GM18502 (cell line): Measurements from ENCODE around the gene BMI1.
"Not testable (repeated sequence)": the region's sequence is repeated elsewhere in the genome, so short reads cannot be mapped to it uniquely, and the experiment has no call there.

ENCODE experiments used
- ATAC-seq: cut with Tn5 transposase; IDR thresholded peaks from one replicate; pipeline ENCODE4 v1.9.1; 2021; ENCODE audit warnings: mild to moderate bottlenecking; ENCODE audit not compliant: unreplicated experiment, poor library complexity

The BMI1 gene

DNA sequence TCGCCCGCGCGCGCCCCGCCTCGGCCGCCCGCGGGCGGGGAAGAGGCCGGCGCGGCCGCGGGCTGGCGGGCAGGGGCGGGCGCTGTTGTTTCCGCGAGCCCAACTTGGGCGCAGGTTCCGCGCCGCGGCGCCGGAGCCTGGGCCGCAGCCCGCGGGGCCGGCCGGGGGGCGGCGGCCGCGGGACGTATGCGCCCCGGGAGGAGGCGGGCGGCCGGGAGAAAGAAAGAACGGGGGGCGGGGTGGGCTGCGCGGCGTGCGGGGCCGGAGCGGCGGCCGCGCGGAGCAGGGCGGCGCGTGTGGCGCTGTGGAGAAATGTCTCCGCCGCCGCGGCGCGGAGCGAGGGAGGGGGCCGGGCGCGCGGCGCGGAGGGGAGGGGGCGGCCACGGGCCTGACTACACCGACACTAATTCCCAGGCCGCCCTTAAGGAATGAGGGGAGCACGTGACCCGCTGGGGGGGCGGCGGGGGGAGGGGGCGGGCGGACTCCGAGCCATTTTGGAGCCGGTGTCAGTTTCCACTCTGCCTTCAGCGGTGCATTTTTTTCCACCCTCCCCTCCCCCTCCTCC, at the start of gene BMI1:
Gene BMI1, plus strand, starts transcription at position 509 of the 565 bp plus-strand sequence. CDS start 5,351 bp downstream, outside the sequence.
- ATAC-seq: peak; percentile 24

DNA sequence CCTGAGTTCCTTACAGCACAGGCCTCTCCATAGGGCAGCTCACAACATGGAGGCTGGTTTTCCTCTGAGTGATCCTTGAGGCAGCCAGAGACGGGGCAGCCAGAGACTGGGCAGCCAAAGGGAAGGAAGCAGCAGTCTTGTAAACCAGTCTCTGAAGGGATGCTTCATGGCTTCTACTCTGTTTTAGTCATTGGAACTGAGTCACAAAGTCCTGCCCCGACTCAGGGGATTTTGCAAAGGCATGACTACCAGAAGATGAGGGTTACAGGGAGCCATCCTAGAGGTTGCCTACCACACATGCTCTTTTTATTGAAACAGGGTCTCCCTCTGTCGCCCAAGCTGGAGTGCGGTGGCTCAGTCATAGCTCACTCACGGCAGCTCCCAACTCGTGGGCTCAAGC, 49.1 kb upstream of the BMI1 start:
- ATAC-seq: no peak

DNA sequence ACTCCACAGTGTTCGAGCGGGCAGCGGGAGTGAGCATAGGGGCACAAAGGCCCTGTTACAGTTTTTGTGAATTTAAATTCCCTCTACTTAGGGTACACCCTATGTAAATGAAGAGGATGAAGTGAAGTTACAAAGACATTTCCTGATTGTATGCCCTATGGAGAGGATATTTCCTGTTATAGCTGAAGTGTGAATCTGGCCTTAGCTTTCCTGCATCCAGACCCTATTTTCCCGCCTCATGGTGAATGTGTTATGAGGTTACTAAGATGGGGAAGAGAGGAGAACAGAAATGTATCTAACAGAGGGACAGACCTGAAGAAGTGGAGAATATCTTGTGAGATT, 42.5 kb upstream of the BMI1 start:
- ATAC-seq: no peak

GRCh38 chr10:22280078-22280477, 40.8 kb upstream of the BMI1 start:
- ATAC-seq: no peak

GRCh38 chr10:22285130-22285529, 35.8 kb upstream of the BMI1 start:
- no peak for ATAC-seq

DNA sequence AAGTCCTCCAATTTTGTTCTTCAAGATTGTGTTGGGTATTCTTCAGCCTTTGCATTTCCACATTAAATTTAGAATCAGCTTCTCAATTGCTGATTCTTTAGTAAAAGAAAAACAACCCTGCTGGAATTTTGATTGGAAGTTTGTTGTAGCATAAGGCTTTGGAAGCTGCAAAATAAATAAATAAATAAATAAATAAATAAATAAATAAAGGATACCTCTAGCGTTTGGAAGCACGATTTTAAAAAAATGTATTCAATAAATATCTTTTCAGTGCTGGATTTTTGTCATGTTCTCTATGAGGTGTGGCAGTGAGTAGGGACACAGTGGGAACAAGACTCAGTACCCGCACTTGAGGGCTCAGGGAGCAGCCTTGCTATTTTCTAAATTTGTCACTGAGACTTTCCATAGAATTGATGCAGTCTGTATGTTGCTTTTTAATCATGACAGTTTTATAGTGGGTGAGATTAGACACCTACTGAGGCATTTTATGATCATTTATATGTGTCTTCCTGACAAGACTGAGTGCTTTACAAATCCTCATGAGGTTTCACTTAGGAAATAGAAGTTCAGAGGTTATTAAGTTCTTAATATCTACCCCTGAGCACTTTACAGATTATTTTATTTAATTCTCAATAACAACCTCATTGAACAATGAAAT, 27.0 kb upstream of the BMI1 start:
- no peak for ATAC-seq

- no peak for ATAC-seq
Measured at GRCh38 chr10:22294694-22295093, 26.2 kb upstream of the BMI1 start.

DNA sequence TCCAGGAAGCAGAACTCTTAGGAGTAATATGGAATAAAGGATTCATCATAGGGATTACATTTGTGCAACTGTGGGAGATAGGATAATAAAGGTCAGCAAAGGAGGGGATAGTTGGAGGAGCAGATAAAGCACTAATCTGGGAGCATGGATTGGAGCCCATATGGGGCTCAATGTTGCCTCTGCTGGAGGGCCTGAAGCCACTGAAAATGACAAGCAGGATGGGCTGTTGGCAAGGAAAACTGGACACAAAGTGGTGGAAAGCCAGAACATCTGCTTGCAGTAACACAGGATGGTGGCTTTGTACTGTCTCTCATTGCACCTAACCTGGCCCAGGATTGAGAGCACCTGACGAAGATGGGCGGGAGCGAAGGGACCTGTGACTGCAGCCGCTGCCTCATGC, 19.7 kb upstream of the BMI1 start:
- ATAC-seq: no peak

DNA sequence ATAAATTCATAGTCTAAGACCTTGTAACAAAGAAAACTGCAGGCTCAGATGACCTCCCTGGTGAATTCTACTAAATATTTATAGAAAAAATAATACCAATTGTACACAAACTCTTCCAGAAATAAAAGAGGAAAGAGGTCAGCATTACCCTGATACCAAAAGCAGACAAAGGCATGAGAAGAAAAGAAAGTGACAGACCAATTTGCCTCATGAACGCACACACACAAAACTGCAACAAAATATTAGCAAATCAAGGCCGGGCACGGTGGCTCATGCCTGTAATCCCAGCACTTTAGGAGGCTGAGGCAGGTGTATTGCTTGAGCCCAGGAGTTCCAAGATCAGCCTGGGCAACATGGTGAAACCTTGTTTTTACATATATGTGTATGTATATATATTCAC, 17.4 kb upstream of the BMI1 start:
- no peak for ATAC-seq

DNA sequence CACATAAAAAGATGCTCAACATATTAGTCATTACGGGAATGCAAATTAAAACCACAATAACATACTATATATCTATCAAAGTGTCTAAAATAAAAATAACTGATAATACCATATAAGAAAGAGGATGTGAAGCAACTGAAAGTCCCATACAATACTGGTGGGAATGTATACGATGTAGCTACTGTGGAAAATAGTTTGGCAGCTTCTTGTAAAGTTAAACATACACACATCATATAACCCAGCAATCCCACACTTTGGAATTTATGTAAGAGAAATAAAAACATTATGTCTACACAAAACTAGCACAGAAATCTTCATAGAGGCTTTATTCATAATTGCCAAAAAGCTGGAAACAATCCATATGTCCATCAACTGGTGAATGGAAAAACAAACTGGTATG, 15.2 kb upstream of the BMI1 start:
- ATAC-seq: no peak

DNA sequence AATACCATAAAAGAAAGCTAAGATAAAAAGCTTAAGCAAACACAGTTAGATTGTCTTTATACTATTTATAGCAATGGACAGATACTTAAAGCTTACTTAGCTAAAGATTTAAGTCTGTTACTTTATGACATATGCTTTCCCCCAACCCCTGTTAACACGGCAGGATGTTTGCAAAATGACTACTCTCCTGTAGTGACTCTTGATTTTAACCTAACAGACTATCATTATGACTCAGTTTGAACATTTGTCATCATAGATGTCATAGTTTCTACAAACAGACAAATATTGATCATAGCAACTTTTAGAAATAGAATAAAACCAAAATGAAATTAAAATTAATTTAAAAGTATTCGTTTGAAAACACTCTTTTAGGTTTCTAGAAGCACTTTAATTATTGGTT, 12.5 kb upstream of the BMI1 start:
- ATAC-seq: peak; percentile 99

DNA sequence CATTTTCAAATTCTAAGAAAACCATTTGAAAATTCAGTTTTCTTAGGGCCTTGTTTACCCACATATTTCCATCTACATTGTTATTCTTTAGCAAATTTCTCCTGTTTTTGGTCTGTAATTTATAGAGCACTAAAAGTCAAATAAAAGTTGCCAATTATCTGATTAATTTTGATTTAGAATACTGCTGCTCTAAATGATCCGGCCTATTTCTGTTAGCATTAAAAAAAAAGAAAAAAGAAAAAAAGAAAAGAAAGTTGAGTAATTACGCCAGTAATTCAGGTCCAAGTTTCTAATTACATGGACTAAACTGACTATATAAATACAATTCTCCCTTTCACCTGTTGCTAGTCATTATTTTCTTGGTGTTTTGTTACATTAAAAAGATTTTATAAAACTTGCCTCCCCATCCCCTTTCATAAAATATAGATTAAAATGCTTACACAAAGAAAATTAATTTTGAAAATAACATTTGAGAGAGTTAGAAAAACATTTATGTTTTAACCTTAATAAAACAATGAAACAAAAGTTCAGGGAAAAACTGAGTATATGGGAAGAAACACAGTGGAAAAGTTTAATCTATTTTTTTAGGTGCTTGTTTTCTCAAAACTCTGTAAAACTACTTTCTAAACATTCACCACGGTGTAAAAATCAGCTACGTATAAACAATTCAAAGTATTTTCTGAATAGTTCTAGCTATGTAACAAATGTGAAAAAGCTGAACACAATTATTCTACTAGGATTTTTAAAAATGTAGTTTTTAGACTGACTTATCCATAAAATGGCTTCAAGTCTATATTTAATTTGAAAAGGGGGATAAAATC, 11.5 kb upstream of the BMI1 start:
- no peak for ATAC-seq

DNA sequence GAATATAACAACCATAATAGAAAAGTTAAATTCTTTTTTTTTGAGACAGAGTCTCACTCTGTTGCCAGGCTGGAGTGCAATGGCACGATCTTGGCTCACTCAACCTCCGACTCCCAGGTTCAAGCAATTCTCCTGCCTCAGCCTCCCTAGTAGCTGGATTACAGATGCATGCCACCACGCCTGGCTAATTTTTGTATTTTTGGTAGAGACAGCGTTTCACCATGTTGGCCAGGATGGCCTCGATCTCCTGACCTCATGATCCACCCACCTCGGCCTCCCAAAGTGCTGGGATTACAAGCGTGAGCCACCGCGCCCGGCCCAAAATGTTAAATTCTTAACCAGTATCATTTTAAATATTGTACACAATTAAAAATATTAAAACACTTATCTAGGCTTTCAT, 10.9 kb upstream of the BMI1 start:
- ATAC-seq: not testable (repeated sequence)

GRCh38 chr10:22310928-22311327, 10.0 kb upstream of the BMI1 start:
- ATAC-seq: no peak

DNA sequence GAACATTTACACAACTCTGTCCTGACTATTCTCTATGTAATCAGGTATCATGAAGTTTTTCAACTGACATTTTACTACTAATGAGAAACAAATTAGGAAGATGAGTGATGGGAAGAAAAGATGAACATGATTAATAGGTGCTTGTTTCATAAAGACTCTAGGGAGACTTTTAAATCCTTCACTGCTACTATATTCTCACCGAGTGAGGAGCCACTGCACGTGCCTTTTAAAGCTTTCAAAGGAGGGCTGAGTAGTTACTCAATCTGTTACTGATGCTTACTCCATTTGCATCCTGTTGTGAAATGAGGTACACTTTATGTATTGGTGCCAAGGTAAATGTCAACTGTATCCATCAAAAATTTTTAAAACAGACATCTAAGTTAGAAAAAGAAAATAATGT, 6.0 kb upstream of the BMI1 start:
- ATAC-seq: no peak

- peak; percentile 35 for ATAC-seq
Measured at GRCh38 chr10:22315455-22316285, 5.2 kb upstream of the BMI1 start.

GRCh38 chr10:22316286-22317075, 4.4 kb upstream of the BMI1 start, which contains the start of gene COMMD3:
COMMD3 (plus strand) TSS chr10:22316388; CDS start chr10:22316418, 30 bp downstream.
- ATAC-seq: peak; percentile 64

GRCh38 chr10:22317076-22317370, 3.9 kb upstream of the BMI1 start:
- ATAC-seq: peak; percentile 26

- no peak for ATAC-seq
Measured at GRCh38 chr10:22317771-22318565, 2.9 kb upstream of the BMI1 start.
